NCI-H748 (cell line): ENCODE results near the gene CPXCR1.
"Not testable (repeated sequence)": the region's sequence is repeated elsewhere in the genome, so short reads cannot be mapped to it uniquely, and the experiment has no call there.

Experiments used
- DNase-seq: peaks from one replicate; lab custom pipeline; 2025; ENCODE audit not compliant: unreplicated experiment; lab: John Stamatoyannopoulos, UW

CPXCR1 gene

DNA sequence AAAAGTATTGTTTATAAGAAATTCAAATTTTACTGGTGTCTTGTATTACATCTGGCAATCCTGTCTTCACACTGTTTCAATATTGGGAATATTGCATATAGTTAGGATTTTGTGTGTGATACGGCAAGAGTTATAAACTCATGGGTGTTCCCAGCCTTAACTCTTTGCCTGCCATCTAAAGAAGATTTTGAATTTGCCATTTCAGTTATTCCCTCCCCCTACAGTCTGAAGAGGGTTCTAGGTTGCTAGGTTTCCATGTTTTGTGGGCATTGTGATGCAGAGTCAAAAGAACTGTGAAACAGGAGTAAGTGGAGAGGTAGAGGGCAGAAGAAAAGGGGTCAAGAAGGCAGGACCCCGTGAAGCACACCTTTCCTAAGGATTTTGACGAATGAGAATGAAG, at the start of gene CPXCR1:
CPXCR1 (plus strand) TSS at position 301 of the 400 bp plus-strand sequence. CDS start 6,190 bp downstream, outside the sequence.
- no peak for DNase-seq

DNA sequence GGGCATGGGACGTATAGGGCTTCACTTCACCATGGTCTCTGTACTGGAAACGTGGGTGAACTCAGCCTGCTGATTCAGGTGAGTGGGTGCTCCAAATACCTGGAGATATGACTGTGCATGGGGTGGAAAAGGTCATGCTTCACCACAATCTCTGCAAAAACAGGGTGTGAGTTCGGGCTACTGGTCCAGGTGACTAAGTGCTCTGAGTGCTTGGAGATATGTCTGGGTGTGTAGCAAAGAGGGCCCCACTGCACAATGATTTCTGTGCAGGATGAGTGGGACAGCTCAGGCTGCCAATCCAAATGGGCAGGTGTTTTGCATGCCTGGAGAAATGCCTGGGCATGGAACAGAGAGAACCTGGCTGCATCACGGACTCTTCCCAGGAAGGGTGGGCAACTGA, 11.2 kb upstream of the CPXCR1 start:
- no peak for DNase-seq

DNA sequence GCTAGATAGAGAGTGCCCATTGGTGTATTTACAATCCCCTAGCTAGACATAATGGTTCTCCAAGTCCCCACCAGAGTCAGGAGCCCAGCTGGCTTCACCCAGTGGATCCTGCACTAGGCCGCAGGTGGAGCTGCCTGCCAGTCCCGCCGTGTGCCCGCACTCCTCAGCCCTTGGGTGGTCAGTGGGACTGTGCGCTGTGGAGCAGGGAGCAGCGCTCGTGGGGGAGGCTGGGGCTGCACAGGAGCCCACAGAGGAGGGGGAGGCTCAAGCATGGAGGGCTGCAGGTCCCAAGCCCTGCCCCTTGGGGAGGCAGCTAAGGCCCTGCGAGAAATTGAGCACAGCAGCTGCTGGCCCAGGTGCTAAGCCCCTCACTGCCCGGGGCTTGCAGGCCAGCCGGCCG, 810 bp upstream of the CPXCR1 start:
- DNase-seq = not testable (repeated sequence)

DNA sequence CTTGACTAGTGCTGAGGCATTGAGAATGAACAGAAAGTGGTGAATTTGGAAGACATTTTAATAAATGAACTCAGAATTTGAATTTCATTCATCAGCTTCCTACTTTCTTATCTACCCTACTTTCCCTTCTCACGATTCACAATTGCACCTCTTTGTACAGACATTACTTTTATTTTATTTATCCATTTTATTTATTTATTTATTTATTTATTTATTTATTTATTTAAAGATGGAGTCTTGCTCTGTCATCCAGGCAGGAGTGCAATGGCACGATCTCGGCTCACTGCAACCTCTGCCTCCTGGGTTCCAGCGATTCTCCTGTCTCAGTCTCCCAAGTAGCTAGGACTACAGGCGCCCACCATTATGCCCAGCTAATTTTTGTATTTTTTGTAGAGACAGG, 5.3 kb downstream of the CPXCR1 start:
- not testable (repeated sequence) for DNase-seq

DNA sequence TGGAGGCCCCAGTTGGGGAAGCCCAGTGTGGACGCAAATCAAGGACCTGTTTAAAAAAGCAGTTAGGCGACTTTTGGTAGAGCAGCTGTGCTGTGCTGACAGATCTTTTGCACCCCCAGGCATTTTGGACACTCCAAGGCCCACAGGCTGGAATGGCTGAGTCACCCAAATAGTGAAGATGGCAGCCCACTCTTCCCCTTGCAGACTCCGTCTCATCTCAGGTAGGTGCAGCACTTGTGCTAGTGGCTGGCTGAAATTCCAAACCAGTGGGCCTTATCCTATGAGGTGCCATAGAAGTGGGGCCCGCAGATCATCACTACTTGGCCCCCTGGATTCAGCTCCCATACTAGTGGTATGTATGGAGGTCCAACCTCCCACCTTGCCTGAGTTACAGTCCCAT, 42.8 kb downstream of the CPXCR1 start:
- no peak for DNase-seq
